Osteocyte (in vitro differentiated cells): ENCODE measurements around the gene SNX22. TPM values are rescaled to one million over a fixed set of nuclear protein-coding genes. Genes with fewer than 3 reads are reported as not detected.

Experiments used
- DNase-seq: peaks from one replicate; pipeline ENCODE4 v3.0.0; 2021; ENCODE audit warnings: mixed read lengths; ENCODE audit not compliant: unreplicated experiment; ENCODE audit errors: extremely low spot score
- H3K27ac Mint-ChIP-seq: one replicate; pipeline ENCODE4 v1.8.0; 2021; ENCODE audit warnings: mild to moderate bottlenecking, mixed read lengths; ENCODE audit not compliant: unreplicated experiment
- H3K27me3 Mint-ChIP-seq: one replicate; pipeline ENCODE4 v1.8.0; 2021; ENCODE audit warnings: mixed read lengths; ENCODE audit not compliant: unreplicated experiment
- H3K36me3 Mint-ChIP-seq: one replicate; pipeline ENCODE4 v1.8.0; 2021; ENCODE audit warnings: mixed read lengths; ENCODE audit not compliant: unreplicated experiment
- H3K4me1 Mint-ChIP-seq: one replicate; pipeline ENCODE4 v1.8.0; 2021; ENCODE audit warnings: mixed read lengths; ENCODE audit not compliant: unreplicated experiment
- H3K4me3 Mint-ChIP-seq: one replicate; pipeline ENCODE4 v1.8.0; 2021; ENCODE audit warnings: mild to moderate bottlenecking, moderate library complexity, mixed read lengths; ENCODE audit not compliant: unreplicated experiment
- H3K9me3 Mint-ChIP-seq: one replicate; pipeline ENCODE4 v1.8.0; 2021; ENCODE audit warnings: mixed read lengths; ENCODE audit not compliant: unreplicated experiment
- total RNA-seq: library from RNA; stranded (reverse); gene quantifications from 2 replicates; pipeline ENCODE4 v1.2.1, GENCODE V29; 2021
- TF ChIP-seq, protein P1 (sequence below): fragments of 200-600 bp; sonication (generic); IDR thresholded peaks from 2 replicates; pipeline ENCODE4 v1.5.0; 2021; ENCODE audit warnings: antibody characterized with exemption, mild to moderate bottlenecking, moderate library complexity

The SNX22 gene
- total RNA-seq, 1 donor from 2014 or later, result 0.24 TPM

DNA sequence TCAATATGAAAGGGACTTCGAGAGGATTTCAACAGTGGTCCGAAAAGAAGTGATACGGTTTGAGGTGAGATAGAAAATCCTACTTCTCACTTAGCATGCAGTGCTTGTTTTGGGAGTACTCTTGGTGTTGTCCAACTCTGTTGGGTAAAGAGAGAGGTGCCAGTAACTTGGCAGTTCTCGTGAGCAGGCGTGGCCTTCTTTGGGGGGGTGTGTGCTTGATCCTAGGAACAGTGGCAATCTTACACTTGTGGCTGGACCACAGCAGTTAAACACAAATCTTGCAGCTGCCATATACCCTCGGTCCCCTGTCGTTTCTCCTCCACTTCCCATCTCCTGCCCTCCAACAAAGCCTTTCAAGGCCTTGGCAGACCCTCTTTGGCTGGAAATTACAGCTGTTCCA is 15.2 kb upstream of the SNX22 start:
- no peaks in the 10 kb centered on the region for H3K27me3 Mint-ChIP-seq
- peak; percentile 1 for DNase-seq
- H3K9me3 Mint-ChIP-seq, result no peaks in the 10 kb centered on the region
- H3K4me3 Mint-ChIP-seq, result no peak overlapping the region
- no peak overlapping the region for H3K27ac Mint-ChIP-seq
- TF ChIP-seq, protein P1, sequence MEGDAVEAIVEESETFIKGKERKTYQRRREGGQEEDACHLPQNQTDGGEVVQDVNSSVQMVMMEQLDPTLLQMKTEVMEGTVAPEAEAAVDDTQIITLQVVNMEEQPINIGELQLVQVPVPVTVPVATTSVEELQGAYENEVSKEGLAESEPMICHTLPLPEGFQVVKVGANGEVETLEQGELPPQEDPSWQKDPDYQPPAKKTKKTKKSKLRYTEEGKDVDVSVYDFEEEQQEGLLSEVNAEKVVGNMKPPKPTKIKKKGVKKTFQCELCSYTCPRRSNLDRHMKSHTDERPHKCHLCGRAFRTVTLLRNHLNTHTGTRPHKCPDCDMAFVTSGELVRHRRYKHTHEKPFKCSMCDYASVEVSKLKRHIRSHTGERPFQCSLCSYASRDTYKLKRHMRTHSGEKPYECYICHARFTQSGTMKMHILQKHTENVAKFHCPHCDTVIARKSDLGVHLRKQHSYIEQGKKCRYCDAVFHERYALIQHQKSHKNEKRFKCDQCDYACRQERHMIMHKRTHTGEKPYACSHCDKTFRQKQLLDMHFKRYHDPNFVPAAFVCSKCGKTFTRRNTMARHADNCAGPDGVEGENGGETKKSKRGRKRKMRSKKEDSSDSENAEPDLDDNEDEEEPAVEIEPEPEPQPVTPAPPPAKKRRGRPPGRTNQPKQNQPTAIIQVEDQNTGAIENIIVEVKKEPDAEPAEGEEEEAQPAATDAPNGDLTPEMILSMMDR, result no peak
- H3K4me1 Mint-ChIP-seq, result no peaks in the 10 kb centered on the region
- peaks cover 45% of the 10 kb centered on the region for H3K36me3 Mint-ChIP-seq

DNA sequence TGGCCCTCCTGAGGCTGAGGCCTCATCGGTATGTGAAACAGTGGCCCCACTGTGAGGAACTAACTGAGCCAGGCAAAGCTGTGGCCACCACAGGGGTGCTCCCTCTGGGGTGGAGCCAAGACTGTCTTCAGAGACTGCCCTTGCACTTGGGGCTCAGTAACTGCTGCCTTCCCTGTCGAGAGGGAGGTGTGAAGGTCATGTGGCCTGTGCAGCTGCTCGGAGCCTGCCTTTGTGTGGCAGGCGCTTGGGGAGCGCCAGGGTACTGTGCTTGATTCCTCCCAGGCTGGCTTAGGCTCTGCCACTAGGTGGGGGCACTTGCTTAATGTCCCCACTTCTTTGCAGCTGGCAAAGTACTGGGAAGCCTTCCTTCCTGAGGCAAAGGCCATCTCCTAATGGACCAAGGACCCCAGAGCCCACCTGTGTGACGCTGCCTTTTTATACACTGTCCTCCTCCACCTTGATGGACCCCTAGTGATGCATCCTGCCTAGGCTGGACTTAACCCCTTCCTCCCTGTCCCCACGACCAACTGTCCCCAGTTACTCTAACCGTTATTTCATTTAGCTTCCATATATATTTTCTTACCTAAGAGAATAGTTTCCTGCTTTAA is 14.2 kb upstream of the SNX22 start:
- DNase-seq, result peak; percentile 57
- Mint-ChIP-seq H3K4me3 (no peak overlapping the region), H3K9me3 (no peaks in the 10 kb centered on the region), H3K27me3 (no peaks in the 10 kb centered on the region), H3K4me1 (no peaks in the 10 kb centered on the region), H3K27ac (no peak overlapping the region), H3K36me3 (peaks cover 44% of the 10 kb centered on the region)
- TF ChIP-seq, protein P1, result no peak

GRCh38 chr15:64138331-64138941 is 13.1 kb upstream of the SNX22 start:
- Mint-ChIP-seq H3K27me3 (no peaks in the 10 kb centered on the region), H3K27ac (no peak overlapping the region), H3K4me3 (no peak overlapping the region), H3K36me3 (peaks cover 41% of the 10 kb centered on the region), H3K4me1 (no peaks in the 10 kb centered on the region), H3K9me3 (no peaks in the 10 kb centered on the region)
- peak; percentile 53 for DNase-seq
- TF ChIP-seq, protein P1, result no peak

GRCh38 chr15:64141798-64142512 is 9.6 kb upstream of the SNX22 start:
- Mint-ChIP-seq H3K36me3 (peaks cover 41% of the 10 kb centered on the region), H3K27me3 (no peaks in the 10 kb centered on the region), H3K4me1 (peaks cover 6% of the 10 kb centered on the region), H3K4me3 (no peak overlapping the region), H3K9me3 (no peaks in the 10 kb centered on the region), H3K27ac (no peak overlapping the region)
- no peak for DNase-seq
- TF ChIP-seq, protein P1, result no peak

GRCh38 chr15:64143276-64143675 is 8.3 kb upstream of the SNX22 start:
- no peaks in the 10 kb centered on the region for H3K9me3 Mint-ChIP-seq
- DNase-seq, result no peak
- no peak overlapping the region for H3K4me3 Mint-ChIP-seq
- no peaks in the 10 kb centered on the region for H3K27me3 Mint-ChIP-seq
- TF ChIP-seq, protein P1, result no peak
- no peak overlapping the region for H3K27ac Mint-ChIP-seq
- peaks cover 6% of the 10 kb centered on the region for H3K4me1 Mint-ChIP-seq
- H3K36me3 Mint-ChIP-seq, result peaks cover 38% of the 10 kb centered on the region
